Measurements from ENCODE around the gene RANBP9.

Gene RANBP9

DNA sequence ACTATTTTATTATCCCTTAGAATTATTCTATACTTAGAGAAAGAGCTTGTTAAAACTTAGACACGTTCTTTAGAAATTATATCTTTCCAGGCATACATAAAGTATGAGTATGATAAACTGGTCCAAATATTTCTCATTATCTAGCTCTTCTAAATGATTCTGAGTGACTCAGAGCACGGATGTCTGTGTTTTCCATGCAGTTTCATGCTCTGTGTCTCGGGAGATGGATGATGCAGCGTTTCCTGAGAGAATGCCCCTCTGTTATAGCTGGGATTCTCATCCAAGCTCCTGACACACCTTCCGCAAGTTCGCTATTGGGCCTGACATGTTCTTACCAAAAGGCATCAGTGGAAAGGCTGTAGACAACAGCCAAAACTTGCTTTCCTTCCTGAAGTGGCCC is 117.9 kb downstream of the RANBP9 start:
- DNase-seq = no peak

DNA sequence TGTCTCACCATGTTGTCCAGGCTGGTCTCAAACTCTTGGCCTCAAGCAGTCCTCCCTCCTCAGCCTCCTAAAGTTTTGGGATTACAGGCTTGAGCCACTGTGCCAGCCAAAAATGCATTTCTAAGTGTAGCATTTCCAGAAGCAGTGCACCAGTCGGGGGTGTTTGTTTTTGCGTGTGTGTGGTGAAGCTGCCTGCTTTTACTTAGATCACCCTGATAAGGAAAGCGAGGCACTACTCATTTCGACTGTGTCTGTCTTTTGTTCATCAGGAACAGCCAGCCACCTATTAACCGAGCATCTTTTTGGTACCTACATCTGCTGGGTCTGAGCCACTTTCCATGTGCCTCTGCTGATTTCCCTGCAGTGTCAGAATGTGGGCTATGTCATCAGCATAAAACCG is 118.5 kb downstream of the RANBP9 start:
- no peak for DNase-seq

DNA sequence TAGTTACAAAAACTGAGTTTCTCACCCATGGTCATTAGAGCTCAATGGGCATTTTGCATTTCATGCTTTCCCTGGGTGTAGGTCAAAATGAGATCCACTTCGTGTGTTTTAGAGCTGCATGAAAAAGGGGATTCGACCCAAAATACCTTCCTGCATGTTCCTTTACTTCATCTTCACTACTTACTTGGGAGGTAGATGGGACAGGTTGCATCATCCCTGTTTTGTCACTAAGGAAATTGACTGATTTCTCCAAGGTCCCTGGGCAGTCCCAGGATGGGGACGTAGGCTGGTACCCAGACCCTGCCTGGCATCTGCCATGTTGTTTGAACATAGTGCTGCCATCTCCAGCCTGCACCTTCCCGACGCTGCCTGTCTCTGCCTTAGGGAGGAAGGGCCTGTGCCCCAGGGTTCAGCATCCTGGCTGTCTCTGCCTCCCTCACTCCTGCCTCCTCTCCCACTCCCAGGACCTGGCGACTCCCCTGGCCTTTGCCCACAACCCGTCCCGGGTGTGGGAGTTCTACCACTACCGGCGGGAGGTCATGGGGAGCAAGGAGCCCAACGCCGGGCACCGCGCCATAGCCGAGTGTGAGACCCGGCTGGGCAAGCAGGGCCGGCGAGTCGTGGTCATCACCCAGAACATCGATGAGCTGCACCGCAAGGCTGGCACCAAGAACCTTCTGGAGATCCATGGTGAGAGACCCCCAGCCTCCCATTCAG is 120.3 kb downstream of the RANBP9 start:
- no peak for DNase-seq

DNA sequence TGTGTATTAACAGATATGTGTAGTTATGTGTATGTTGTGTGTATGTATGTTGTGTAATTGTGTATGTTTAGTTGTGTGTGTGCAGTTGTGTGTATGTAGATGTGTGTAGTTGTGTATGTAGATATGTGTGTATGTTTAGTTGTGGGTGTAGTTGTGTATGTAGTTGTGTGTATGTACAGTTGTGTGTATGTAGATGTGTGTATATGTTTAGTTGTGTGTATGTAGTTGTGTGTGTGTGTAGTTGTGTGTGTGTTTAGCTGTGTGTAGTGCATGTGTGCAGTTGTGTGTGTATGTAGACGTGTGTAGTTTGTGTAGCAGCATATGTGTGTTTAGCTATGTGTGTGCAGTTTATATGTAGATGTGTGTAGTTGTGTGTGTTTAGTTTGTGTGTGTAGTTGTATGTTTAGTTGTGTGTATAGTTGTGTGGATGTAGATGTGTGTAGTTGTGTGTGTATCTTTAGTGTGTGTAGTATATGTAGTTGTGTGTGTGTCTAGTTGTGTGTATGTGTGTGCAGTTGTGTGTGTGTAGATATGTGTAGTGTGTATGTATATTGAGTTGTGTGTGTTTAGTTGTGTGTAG is 121.0 kb downstream of the RANBP9 start:
- DNase-seq = no peak

DNA sequence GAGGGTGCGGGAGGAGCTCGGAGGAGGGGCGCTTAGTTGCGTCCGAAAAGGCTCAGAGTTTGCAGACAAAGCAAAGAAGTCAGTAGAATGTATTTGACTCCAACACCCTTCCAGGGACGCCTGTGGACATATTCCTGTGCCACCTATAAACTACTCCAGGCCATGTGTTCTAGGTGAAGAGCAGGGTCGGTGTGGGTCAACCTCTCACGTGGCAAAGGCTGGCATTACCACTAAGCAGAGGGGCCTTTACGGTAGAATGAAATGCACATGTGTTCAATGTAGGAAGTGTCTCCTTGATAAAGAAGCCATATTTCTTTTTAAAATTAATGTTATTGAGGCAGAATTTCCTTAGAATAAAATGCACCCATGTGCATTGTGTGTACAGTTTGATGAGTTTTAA is 121.8 kb downstream of the RANBP9 start:
- DNase-seq = no peak

DNA sequence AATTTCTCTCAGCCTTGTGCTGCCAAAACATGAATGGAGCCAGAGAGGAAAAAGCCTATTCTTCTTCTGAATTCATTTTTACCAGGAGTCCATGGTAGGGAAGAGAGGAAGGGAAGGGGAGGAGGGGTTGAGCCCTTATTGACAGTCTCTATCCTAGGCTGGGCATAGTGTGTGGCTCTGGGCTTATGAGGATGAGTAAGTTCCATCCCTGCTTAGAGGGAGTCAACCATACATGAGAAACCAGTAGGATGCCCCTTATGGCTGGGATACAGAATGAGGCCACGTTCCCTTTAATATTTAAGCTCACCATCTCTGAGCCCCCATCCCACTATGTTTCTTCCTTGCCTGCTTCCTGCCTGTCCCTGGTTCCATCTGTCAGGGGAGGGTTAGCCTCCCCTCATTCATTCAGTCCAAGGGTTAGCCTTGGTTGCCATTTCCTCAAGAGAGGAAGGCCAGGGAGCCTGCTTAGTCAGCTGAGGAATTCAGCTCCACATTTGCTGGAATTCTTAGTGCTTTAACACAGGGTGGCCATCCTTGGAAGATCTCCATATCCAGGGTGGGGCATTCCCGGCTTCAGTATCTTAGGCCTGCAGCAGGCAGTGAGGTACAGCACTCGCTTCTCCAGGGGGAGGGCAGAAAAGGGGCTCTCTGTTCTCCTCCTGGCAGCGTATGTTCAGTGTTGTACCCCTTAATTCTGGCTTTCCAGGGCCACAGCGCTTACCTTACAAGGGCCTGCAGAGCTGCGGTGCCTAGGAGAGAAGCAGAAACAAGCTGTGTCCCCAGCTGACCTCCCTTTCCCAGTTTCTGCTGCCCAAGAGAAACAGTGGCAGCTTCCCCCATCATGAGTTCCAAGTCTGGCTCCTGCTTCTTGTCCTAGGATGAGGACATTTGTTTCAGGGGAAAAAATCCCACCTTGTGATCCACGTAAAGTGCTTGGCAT is 124.8 kb downstream of the RANBP9 start:
- DNase-seq = peak; percentile 46

DNA sequence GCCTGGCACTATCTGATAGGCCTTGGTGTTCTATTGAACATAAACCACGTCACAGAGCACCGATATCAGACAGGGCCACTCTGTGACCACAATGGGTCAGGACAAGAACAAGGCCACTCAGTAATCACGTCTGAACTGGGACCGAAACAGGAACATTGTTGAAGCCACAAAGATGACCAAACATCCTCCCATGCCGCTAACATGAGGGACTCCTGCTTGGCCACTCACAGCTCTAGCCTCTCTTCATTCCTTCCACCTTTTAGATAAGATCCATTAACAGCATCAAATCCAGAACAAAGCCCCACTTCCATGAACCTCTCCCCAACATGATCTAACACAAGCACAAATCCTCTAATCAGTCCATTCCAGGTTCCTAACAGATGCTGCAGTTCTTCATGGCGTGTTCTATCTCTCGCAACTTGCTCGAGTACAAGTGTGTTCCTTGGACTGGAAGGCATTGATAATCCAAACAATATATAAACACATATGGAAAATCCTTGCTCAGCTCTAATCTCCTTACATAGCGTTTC is 129.9 kb downstream of the RANBP9 start:
- DNase-seq = no peak

DNA sequence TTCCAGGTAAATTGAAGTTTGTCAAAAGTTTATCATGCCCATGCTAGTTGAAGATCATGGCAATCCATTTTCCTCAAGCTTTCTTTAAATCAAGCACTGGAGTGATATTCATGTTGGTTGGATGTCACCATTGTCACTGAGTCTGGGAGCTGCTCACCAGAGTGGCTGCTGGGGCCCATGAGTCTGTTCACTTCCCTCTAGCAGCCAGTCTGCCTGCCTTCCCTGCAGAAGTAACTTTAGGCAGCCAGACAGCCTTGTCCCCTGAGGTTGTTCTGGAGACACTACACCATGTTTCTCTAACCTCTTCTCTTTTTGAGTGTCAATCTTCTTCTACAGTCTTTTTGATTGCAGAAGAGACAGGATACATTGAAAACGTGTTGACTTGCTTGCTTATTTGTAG is 131.7 kb downstream of the RANBP9 start:
- DNase-seq = no peak

DNA sequence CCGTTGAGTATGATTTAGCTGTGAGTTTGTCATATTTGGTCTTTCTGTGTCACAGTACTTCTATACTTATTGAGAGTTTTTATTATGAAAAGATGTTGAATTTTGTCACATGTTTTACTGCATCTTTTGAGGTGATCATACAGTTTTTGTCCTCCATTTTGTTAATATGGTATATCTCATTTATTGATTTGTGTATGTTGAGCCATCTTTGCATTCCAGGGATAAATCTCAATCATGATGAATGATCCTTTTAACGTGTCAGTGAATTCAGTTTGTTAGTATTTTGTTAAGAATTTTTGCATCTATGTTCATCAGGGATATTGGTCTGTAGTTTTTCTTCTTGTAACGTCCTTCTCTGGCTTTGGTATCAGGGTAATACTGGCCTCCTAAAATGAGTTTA is 133.7 kb downstream of the RANBP9 start:
- no peak for DNase-seq

DNA sequence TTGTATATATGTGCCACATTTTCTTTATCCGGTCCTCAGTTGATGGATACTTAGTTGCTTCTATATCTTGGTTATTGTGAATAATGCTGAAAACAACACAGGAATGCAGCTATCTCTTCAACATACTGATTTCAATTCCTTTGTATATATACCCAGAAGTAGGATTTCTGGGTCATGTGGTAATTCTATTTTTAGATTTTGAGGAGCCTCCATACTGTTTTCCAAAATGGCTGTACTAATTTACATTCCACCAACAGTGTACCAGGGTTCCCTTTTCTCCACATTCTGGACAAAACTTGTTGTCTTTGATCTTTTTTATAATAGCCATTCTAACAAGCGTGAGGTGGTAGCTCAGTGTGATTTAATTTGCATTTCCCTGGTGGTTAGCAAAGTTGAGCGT is 135.6 kb downstream of the RANBP9 start:
- no peak for DNase-seq

DNA sequence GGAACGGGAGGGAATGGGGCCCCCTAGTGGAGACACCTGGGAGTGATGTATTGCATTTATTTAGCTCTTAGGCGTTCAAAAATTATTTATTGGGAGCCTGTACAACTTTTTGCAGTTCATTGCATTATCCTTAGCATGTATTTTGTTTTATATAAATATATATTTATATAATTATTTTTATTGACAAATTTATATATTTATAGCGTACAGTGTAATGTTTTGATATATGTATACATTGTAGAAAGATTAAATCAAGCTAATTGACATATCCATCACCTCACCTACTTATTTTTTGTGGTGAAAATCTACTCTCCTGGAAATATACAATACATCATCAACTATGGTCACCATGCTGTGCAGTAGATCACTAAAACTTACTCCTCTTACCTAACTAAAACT is 136.3 kb downstream of the RANBP9 start:
- no peak for DNase-seq

DNA sequence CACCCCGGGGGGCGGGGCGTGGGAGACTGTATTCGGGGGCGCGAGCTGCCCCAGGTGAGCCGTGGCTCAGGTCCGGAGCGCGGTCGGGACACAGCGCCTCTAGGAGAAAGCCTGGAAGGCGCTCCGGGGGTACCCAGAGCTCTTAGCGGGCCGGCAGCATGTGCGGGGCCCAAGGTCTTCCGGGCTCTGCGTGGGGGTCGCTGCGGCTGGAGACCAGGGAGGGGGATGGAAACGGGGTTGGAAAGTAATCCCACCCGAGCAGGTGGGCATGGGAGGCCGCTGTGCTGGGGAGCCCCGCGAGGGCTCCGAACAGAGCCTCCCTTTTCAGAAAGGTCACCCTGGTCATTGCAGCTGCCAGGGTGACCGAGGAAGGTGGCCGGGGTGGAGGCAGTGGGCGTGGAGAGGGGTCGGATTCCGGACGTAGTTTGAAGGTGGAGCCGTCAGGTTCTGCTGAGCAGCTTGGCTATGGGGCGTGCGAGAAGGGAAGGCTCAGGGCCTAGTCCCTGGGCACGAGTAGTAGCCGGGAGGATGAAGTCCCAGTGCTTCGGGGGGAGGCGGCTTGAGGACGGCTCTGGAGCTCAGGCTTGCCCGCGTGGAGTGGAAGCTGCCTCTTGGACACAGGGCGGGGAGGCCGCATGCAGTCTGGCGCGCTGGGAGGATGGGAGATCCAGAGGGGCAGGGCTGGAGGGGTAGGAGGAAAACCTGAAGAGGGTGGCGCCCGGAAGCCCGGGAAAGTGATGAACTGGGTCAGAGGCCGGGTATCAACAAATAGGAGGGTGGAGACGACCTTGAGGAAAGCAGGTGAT is 136.9 kb downstream of the RANBP9 start, which contains the start of gene SIRT5:
SIRT5 (plus strand) TSS at position 31 of the 806 bp plus-strand sequence. CDS start 9,510 bp downstream, outside the sequence.
- DNase-seq = peak; percentile 83

DNA sequence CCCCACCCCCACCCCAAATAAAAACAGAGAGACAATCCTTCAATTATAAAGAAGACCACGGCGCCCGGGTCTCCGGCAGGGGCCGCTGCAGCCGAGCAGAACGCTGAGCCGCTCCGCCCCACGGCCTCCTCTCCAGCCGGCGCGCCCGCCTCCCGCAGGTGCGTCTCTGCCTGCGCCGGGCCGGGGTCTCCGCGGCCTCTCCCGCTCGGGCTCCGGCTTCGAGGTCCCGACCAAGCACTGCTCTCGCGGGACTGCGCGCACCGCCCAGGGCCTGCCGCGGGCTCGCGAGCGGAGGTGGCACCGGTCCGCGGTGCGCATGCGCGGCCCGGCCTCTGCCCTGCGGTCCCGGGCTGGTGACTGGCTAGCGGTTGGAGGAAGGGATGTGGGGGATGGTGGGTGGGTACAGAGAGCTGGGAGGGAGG is 137.5 kb downstream of the RANBP9 start:
- DNase-seq = peak; percentile 94

DNA sequence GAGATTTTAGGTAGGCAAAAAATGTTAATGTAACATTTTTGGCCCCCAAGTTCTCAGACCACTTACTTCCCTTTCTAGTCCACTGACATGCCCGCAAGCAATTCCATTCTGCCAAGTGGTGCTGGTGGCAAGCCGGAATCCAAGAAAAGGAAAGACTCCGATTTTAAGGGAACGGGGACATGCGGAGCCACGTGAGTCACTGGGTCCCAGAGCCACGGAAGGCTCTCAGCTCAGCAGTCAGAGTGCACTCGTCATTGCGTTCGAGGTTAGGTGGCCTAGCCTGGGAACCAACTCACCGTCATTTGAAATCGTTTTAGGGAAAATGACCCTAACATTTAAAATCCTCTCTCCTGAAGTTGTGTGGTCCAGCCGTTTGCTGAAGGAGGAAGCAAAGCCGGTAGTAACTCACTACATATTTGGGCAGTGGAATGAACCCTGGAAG is 137.9 kb downstream of the RANBP9 start:
- peak; percentile 35 for DNase-seq

DNA sequence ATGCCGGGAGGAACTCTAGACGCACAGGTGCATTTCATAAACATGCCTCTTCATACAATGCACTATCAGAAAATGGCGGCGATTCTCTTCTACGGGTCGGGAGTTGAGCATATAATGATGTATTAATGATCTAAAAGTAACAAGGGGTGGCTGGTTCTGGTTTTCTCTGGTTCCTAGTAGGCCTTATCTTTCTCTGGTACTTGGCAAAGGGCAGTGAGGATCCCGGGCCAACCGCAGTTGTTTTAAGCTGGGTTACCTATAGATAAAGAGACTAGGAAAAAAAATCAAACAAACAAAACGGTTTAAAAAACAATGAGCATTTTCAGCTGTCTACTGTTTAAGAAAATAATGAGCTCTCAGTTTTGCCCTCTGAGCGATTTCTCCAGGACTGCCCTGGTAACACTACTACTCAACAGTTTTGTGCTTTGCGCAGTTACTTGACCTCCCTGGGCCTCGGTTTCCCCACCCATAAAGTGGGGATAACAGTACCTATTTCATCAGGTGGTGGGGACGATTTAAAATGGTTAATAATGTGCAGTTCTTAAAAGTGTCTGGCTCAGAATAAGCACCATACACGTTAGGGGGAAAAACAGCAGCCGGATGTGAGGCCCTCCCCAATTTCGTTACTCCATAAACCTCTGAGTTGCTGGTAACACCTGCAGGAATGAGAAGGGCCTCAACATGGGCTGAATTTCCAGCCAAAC is 138.5 kb downstream of the RANBP9 start:
- DNase-seq = no peak

DNA sequence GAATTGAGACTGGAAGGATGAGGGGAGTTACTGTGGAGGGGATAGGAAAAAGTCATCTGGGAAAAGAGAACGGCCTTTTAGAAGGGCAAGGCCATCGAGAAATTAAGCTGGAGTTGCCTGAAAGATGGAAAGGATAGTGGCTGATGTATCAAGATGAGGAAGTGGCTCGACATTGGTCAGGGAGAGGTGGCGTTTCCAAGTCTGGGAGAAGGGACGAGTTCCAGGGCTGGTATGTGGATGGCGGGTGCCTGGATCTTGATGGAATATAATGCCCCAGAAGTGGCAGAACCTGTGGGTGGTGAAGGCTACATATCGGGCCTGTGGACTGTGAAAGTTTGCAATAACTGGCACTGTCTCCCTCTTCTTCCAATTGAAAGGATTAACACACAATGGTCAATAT is 139.4 kb downstream of the RANBP9 start:
- DNase-seq = no peak
